HS-27A (cell line): ENCODE measurements around the gene CYP3A7.
"Not testable (repeated sequence)": the region's sequence is repeated elsewhere in the genome, so short reads cannot be mapped to it uniquely, and the experiment has no call there.

ENCODE experiments used
- DNase-seq: peaks from one replicate; pipeline ENCODE4 v3.0.0-alpha.2; 2012; ENCODE audit warnings: low read depth, missing footprints

CYP3A7 gene

DNA sequence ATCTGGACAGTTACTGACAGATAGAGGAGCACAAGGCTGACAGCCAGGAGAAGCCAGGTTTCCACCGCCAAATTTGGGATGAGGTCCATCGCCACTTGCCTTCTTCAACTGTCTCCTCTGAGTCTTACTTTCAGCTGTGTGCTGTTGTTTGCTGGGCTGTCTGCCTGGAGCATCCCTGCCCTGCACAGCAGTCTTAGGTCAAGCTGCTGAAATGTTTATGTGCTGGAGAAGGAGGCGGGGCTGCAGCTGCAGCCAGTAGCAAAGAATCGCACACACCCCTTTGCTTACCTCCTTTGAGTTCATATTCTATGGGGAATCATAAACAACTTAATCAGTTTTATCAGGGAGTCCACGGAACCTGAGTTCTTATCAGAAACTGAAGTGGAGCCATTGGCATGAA is 35.0 kb downstream of the CYP3A7 start:
- no peak for DNase-seq

DNA sequence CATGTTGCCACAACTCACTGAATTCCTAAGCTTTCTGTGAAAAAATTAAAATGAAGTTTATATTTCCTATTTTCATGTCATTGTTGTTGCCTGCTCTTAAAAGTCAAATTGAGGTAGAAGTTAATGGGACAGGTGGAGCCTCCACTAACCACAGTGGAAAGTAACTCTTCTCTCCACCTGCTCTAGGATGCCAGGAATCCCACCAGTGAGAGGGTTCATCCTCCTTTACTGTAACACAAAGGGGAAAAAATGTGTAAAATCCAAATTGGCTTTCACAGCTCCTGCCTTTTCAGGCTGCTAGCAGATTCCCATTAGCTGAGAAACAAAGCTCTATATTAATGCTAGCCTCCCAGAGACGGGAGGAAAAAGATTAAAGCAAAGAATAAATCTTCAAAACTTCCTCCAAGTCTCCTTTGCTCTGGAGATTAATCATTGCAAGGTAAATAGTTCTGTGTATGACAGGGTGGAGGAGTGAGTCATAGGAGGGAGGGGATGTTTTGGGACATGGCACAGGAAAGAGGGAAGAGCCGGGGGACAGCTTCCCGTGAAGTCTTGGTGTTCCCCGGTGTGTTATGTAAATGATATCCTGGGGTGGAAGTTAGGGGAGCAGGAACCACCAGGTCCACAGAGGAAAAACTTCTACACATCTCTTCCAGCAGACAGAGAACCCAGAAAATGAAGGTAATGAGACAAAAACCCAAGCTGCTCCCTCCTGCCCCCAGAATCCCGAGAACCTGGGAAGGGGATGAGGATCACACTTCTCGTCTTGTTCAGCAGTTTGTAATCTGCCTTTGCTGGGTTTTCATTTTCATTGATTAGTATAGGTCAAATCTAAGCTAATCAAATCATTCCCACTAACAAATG is 35.9 kb downstream of the CYP3A7 start:
- not testable (repeated sequence) for DNase-seq

DNA sequence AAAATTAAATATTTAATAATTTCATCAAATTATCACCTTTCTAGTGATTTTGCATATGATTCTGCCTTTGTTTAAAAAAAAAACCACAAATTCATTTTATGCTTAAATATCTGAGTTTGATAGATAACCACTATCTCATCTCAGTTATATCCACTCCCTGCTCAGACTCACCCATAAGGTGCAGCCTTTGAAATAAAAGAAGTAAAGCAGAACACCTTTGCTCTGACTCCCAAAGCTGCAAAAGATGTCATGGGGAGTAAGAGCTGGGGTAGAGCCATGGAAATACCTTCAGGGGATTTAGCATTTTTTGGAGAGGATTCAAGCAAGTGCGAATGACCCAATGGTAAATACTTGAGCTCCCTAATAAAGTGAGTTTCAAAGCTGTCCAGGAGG is 40.1 kb downstream of the CYP3A7 start:
- no peak for DNase-seq

DNA sequence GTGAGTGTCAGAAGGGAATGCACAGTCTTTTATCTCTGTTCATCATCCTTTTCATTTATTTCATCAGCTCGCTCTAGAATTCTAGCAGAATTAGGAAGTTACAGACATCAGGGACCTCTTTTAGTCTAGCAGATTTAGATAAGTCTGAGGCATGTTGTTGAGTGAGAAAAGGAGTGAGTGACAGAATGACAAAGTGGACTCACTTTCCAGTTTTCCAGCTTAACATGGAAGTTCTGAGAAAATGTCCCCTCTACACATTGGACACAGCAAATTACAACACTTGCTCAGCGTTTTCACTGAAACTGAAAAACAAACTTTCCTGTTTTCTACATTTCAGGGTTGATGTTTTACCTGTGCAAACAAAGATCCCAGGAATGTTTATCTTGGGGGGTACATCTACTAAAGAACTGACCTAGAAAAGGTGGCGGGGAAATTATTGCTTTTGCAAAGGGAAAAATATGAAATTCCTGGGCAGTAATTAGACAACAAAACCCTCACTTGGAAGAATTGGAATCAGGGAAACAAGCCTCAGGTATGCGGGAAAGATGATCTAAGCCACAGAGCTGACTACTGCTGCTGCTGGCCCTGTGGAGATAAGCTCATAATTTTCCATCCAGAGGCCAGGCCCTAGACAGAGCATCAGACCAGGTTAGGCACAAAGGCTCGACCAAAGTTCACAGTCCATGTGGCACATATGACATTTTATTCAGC is 40.6 kb downstream of the CYP3A7 start:
- DNase-seq = no peak

DNA sequence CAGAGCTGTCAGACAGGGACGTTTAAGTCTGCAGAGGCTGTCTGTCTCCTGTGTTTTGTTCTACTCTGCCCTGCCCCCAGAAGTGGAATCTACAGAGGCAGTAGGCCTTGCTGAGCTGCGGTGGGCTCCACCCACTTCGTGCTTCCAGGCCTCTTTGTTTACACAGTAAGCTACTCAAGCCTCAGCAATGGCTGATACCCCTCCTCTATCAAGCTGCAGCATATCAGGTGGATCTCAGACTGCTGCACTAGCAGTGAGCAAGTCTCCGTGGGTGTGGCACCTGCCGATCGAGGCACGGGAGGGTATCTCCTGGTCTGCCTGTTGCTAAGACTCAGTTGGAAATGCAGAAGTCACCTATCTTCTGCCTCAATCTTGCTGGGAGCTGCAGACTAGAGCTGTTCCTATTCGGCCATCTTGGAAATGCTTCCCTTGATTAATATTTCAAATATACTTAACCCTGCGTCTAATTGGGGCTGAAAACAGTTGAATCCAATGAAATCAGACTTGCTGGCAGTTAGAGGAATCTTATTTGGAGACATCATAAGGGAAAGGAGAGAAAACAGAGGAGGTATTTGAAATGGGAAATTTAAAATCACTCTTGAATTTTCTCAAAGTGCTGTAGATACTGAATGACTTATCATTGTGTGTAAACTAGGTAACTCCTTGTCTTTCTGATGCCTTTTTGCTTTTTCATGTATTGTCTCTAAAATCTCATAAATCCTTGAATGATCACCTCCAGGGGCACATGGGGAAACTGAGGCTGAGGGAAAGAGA is 41.4 kb downstream of the CYP3A7 start:
- no peak for DNase-seq

DNA sequence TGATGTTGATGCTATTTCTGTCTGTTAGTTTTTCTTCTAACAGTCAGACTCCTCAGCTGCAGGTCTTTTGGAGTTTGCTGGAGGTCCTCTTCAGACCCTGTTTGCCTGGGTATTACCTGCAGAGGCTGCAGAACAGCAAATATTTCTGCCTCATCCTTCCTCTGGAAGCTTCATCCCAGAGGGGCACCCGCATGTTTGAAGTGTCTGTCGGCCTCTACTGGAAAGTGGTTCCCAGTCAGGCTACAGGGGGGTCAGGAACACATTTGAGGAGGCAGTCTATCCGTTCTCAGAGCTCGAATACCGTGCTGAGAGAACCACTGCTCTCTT is 41.9 kb downstream of the CYP3A7 start:
- no peak for DNase-seq

DNA sequence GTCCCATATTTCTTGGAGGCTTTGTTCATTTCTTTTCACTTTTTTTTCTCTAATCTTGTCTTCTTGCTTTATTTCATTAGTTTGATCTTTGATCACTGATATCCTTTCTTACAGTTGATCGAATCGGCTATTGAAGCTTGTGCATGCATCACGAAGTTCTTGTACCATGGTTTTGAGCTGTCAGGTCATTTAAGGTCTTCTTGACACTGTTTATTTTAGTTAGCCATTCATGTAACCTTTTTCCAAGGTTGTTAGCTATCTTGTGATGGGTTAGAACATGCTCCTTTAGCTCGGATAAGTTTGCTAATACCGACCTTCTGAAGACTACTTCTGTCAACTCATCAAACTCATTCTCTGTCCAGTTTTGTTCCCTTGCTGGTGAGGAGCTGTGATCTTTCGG is 42.4 kb downstream of the CYP3A7 start:
- not testable (repeated sequence) for DNase-seq

DNA sequence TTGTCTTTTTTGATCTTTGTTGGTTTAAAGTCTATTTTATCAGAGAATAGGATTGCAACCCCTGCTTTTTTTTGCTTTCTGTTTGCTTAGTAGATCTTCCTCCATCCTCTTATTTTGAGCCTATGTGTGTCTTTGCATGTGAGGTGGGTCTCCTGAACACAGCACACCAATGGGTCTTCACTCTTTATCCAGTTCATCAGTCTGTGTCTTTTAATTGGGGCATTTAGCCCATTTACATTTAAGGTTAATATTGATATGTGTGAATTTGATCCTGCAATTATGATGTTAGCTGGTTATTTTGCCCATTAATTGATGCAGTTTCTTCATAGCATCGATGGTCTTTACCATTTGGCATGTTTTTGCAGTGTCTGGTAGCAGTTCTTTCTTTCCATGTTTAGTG is 43.3 kb downstream of the CYP3A7 start:
- DNase-seq = not testable (repeated sequence)

DNA sequence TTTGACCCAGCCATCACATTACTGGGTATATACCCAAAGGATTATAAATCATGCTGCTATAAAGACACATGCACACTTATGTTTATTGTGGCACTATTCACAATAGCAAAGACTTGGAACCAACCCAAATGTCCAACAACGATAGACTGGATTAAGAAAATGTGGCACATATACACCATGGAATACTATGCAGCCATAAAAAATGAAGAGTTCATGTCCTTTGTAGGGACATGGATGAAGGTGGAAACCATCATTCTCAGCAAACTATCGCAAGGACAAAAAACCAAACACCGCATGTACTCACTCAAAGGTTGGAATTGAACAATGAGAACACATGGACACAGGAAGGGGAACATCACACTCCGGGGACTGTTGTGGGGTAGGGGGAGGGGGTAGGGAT is 44.1 kb downstream of the CYP3A7 start:
- not testable (repeated sequence) for DNase-seq

DNA sequence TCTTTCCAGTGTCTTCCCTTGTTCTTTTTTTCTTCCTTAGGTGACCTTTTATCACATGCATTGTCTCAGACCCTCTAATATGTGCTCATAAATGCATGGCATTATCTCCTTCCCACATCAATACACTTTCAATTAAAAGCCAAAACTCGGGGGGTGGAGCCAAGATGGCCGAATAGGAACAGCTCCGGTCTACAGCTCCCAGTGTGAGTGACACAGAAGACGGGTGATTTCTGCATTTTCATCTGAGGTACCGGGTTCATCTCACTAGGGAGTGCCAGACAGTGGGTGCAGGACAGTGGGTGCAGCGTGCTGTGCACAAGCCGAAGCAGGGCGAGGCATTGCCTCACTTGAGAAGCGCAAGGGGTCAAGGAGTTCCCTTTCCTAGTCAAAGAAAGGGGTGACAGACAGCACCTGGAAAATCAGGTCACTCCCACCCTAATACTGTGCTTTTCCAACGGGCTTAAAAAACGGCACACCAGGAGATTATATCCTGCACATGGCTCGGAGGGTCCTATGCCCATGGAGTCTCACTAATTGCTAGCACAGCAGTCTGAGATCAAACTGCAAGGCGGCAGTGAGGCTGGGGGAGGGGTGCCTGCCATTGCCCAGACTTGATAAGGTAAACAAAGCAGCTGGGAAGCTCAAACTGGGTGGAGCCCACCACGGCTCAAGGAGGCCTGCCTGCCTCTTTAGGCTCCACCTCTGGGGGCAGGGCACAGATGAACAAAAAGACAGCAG is 49.0 kb downstream of the CYP3A7 start:
- DNase-seq = not testable (repeated sequence)

DNA sequence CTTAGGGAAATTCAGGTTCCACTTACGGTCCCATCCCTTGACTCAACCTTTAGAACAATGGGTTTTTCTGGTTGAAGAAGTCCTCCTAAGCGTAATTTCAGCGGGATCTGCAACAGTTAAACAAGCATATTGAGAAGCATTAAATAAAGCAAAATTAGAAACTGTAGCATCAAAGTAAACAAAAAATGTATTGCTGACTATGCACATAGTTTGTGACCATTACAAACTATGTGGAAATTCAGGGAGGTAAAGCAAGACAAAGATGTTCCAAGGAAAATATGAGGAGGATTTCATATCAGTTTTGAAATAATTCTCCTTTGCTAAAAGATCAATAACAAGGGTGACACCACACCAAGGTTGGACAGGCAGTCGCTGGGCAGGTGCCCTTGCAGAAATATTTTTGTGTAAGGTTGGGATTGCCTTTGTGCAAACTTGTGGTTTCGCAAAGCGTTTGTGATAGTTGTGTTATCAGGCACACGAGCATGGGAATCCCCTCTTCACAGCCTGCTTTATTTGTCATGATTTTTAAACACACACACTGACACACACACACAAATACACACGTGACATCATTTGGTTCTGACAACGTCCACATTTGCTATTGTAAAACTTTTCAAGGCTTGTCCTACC is 49.8 kb downstream of the CYP3A7 start:
- no peak for DNase-seq

DNA sequence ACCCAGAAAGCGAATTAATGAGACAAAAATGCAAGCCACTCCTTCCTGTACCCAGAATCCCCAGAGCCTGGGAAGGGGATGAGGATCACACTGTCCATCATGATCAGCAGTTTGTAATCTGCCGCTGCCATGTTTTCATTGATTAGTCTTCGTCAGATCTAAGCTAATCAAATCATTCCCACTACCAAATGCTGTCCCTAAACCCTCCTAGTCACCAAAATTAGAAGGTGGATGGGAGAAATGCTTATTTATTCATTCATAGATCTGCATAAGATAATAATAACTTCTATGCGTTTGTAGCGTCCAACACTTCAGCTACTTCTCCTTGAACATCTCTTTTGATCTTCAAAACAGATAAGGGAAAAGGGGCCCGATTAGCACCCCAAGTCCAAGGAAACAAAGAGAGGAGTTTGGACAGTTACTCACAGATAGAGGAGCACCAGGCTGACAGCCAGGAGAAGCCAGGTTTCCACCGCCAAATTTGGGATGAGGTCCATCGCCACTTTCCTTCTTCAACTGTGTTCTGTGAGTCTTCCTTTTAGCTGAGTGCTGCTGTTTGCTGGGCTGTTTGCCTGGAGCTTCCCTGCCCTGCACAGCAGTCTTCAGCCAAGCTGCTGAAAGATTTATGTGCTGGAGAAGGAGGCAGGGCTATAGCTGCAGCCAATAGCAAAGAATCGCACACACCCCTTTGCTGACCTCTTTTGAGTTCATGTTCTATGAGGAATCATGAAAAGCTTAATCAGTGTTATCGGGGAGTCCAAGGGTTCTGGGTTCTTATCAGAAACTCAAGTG is 55.4 kb downstream of the CYP3A7 start, which contains the start of gene CYP3A5:
Gene CYP3A5, minus strand, starts transcription at position 597 of the 792 bp plus-strand sequence. Its CDS starts 100 bp downstream, at position 497.
- no peak for DNase-seq

DNA sequence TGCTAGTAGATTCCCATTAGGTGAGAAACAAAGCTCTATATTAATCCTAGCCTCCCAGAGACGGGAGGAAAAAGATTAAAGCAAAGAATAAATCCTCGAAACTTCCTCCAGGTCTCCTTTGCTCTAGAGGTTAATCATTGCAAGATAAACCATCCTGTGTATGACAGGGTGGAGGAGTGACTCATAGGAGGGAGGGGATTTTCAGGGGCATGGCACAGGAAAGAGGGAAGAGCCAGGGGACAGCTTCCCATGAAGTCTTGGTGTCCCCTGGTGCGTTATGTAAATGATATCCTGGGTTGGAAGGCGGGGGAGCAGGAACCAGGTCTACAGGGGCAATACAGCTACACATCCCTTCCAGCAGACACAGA is 56.0 kb downstream of the CYP3A7 start:
- DNase-seq = no peak

DNA sequence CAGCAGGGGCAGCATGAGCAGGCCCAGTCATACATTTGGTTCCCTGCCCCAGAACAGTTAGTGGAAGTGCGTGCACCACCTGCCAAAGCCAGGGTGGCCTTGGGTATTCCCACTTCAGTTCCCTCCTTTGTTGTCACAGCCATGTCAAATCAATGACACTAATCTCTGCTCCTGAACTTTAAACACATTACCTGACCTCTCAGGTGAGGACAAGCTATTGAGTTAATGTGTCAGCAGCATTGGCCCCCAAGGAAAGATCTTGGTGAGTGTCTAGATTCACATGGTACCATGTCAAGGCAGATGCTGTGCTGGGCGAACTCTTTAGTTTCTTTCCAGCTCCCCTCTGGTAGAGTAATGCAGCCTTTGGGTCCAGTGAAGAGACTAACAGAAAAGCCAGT is 57.3 kb downstream of the CYP3A7 start:
- no peak for DNase-seq

DNA sequence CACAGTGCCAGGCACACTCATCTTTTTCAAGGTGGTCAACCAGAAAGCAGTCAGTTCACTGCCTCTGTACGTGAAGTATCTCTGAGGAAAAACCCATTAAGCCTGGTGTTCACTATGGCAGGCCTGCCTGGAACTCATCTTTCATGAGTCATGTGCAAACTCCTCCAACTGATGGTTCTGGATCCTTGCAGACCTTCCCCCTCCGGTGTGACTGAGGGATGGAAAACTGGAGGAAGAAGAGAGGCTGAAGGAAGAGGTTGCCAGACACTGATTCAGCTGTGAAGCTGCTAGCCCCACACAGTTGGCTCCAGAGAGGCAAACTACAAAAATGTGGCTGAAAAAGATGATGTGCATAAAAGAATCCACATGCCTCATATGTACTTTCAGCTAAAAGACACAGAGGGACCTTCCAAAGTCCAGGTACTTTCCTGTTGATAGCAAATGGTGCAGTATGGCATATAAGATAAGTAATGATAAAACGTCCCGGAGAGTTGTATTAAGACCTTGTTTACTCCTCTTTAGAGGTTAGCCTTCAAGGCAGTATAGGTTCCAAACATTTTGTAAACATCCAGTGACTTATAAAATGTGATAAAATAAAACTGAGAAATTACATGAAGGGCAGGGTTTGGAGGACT is 57.9 kb downstream of the CYP3A7 start:
- no peak for DNase-seq

DNA sequence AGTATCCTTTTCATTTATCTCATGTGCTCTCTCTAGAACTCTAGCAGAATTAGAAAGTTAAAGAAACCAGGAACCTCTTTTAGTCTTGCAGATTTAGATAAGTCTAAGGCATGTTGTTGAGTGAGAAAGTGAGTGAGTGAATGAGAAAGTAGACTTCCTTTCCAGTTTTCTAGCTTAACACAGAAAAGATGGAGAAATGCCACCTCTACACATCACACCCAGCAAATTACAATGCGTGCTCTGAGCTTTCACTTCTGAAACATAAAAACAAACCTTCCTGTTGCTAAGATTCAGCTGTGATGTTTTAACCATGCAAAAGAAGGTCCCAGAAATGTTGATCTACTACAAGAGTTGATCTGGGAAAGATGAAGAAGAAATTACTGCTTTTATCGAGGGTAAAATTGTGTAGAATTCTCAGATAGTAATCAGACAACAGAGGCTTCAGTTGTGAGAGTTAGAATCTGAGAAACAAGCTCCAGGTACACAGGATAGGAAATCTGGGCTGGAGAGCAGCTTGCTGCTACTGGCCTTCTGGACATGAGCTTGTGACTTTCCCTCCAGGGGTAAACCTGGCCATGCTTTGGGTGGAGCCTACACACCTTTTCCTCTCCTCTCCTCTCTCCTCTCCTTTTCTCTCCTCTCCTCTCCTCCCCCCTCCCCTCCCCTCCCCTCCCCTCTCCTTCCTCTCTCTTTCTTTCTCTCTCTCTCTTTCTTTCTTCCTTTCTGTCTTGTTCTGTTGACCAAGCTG is 59.8 kb downstream of the CYP3A7 start:
- no peak for DNase-seq

DNA sequence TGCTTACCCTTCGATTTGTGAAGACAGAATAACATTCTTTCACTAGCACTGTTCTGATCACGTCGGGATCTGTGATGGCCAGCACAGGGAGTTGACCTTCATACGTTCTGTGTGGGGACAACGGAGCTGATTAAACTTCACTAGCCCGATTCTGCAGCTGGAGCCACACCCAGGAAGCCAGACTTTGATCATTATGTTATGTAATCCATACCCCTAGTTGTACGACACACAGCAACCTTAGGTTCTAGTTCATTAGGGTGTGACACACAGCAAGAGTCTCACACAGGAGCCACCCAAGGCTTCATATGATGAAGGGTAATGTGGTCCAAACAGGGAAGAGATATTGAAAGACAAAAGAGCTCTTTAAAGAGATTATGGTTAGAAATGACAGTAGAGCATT is 62.4 kb downstream of the CYP3A7 start:
- no peak for DNase-seq

DNA sequence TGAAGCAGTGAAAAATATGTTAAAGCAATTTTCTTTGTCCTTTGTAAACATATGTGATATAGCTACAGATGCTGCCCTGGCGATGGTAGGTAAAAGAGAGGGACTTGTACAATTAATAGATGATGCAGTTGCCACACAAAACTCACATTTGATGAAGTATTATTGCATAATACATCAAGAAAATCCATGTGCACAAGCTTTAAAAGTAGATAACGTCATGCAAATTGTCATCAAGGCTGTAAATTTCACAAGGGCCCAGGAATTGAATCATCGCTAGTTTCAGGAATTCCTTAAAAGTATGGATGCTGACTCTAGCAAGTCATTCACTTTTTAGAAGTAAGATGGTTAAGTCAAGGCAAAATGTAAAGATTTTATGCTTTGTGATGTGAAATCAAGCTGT is 65.2 kb downstream of the CYP3A7 start:
- no peak for DNase-seq

DNA sequence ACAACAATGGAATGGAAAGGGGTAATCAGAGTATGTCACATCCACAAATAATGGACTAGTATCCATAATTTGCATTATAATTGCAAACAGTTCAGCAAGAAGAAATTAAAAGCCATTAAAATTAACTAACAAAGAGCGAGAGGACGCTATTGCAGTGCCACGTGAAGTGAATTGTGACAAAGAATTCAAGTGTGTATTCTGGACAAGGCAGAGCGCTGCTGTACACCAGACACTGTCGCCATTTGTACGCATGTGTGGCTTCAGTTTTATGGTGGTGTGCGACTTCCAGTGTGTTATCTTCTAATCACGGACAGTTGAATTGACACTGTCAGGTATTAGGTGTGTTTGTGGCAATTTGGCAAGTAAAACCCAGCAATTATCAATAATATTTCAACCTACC is 66.5 kb downstream of the CYP3A7 start:
- DNase-seq = no peak

DNA sequence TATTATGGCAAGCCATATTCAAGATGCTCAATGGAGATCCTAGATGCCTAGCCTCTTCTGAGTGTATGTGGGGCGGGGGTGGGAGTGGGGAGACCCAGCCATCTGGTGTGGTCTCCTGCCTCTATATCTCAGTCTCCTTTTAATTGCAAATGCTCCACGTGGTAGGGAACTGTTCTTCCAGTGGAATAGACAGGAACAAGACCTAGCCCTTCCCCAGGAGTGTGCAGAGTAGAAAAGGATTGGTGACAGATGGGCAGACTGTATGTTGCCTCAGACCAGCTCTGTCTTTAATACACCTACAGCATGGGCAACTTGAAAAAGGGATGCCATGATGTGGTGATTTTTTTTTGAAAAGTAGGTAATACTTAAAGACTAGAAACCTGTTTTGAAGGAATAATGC is 67.8 kb downstream of the CYP3A7 start:
- no peak for DNase-seq
